HG02642 (cell line): ENCODE data around the gene SORCS3.

Experiments used
- ATAC-seq: cut with Tn5 transposase; IDR thresholded peaks from one replicate; pipeline ENCODE4 v1.9.1; 2021; ENCODE audit warnings: mild to moderate bottlenecking; ENCODE audit not compliant: unreplicated experiment, poor library complexity

The SORCS3 gene

GRCh38 chr10:104767282-104767681, 126.2 kb downstream of the SORCS3 start:
- ATAC-seq, result no peak

- ATAC-seq, result no peak
Measured at GRCh38 chr10:104767745-104768144, 126.7 kb downstream of the SORCS3 start.

- no peak for ATAC-seq
Measured at GRCh38 chr10:104773105-104773504, 132.0 kb downstream of the SORCS3 start.

- ATAC-seq, result no peak
Measured at GRCh38 chr10:104774234-104774633, 133.1 kb downstream of the SORCS3 start.

GRCh38 chr10:104777086-104777799, 136.2 kb downstream of the SORCS3 start:
- no peak for ATAC-seq

GRCh38 chr10:104778371-104778770, 137.3 kb downstream of the SORCS3 start:
- ATAC-seq, result no peak

- ATAC-seq, result no peak
Measured at GRCh38 chr10:104779701-104780100, 138.6 kb downstream of the SORCS3 start.

GRCh38 chr10:104780165-104780564, 139.1 kb downstream of the SORCS3 start:
- no peak for ATAC-seq

GRCh38 chr10:104780946-104781595, 140.0 kb downstream of the SORCS3 start:
- ATAC-seq, result no peak

GRCh38 chr10:104784452-104784851, 143.4 kb downstream of the SORCS3 start:
- no peak for ATAC-seq

GRCh38 chr10:104791471-104791870, 150.4 kb downstream of the SORCS3 start:
- no peak for ATAC-seq

- no peak for ATAC-seq
Measured at GRCh38 chr10:104795411-104795810, 154.3 kb downstream of the SORCS3 start.

GRCh38 chr10:104796823-104797222, 155.7 kb downstream of the SORCS3 start:
- no peak for ATAC-seq

- ATAC-seq, result no peak
Measured at GRCh38 chr10:104802941-104803340, 161.9 kb downstream of the SORCS3 start.

- ATAC-seq, result no peak
Measured at GRCh38 chr10:104804880-104805279, 163.8 kb downstream of the SORCS3 start.

- ATAC-seq, result no peak
Measured at GRCh38 chr10:104806801-104807200, 165.7 kb downstream of the SORCS3 start.

GRCh38 chr10:104807581-104808310, 166.7 kb downstream of the SORCS3 start:
- no peak for ATAC-seq

- peak; percentile 84 for ATAC-seq
Measured at GRCh38 chr10:104809288-104810090, 168.4 kb downstream of the SORCS3 start.

- no peak for ATAC-seq
Measured at GRCh38 chr10:104811166-104811565, 170.1 kb downstream of the SORCS3 start.

GRCh38 chr10:104816501-104816900, 175.4 kb downstream of the SORCS3 start:
- no peak for ATAC-seq
